NCI-H2029 (cell line): ENCODE results near the gene ZBTB18.
"Not testable (repeated sequence)": the region's sequence is repeated elsewhere in the genome, so short reads cannot be mapped to it uniquely, and the experiment has no call there.

Source experiments
- DNase-seq: peaks from one replicate; lab custom pipeline; 2025; lab: John Stamatoyannopoulos, UW

ZBTB18 gene

GRCh38 chr1:244050835-244051444 lies at the start of gene ZBTB18:
TSS of gene ZBTB18 (plus strand) at chr1:244051283. CDS start at chr1:244051432, 149 bp downstream.
- peak; percentile 18 for DNase-seq

DNA sequence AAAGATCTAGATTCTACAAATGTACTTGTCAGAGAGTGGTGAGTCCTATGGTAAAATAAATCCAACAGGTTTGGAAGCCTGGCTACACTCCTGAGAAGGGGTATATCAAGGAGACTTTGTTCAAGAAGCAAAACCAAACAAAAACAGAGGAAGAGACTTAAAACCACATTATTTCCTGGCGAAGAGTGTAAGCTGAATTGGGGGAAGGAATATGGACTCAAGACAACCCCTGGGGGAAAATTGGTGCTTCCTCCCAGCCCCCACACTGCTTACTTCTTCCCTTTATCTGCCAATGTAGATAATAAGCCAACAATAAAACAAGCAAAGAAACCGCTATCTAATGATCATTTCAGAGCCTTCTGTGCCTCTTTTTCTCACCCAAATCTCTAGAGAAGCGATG lies 48.4 kb upstream of the ZBTB18 start:
- no peak for DNase-seq

DNA sequence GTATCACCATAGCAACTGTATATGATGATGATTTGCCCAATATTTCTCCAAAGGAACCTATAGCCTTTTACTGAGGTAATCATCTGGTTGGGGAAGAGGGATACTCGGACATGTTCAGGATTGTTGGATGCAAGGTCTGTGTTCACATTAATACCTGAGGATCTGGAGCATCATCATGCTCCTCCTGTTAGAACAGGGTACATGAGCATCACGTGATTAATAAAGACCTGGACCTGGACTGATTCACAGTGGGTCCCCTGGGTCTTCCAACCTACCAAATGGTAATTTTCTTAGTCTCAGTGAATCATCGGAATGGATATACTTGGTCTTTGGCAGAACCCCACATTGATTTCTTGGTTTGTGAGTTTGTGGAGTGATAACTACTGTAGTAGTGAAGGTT lies 45.6 kb upstream of the ZBTB18 start:
- DNase-seq: no peak

DNA sequence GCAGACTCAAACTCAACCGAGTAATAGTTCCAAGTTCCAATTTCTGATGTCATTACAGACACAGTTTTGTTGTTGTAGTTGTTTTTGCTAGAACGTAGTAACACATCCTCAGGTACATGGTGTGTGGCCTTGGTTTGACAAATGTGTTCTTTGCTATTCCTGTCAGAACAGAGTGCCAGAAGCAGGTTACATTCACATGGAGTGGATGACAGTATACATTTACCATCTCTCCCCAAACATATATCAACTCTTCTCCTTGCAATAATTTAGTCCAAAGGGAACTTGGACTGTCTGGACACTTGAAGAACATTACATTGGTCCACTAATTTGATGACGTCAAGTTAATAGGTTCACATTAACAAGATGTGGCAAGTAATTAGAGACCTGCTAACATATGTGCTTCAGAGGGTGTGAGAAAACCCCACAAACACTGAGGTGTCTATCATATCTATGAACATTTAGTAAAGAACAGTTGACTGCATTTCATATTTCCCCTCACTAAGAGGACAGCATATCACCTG lies 44.6 kb upstream of the ZBTB18 start:
- no peak for DNase-seq

DNA sequence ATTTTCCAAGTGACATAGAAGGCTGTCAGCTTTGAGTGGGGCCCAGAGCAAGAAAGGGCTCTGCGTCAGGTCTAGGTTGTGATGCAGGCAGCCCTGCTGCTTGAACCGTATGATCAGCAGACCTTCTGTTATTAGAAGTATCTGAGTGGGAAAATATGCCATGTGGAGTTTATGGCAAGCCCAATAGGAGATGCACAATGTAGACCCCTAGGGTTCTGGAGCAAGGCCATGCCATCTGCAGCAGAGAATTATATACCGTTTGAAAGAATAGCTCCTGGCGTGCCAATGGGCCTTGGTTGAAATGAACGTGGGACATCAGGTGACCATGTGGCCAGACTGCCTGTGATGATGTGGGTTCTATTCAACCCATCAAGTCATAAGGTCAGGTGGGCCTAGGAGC lies 44.1 kb upstream of the ZBTB18 start:
- DNase-seq: no peak

DNA sequence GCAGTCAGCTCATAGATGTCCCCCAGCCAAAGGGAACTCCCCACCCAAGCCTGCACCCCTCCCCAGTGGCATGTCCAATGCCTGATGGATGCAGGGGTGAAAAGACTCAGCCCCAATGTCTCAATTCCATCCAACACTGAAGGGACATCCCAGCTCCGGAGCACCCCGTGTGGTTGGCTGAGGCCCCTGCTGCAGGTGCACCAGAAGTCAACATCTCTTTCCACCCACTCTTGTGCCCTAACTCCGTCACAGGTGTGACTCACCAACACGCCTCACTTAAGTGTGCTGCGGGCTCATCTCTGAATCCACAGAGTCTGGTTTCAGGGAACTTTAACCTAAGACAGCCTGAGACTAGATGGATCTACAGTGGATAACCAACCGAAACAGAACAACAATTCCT lies 40.9 kb upstream of the ZBTB18 start:
- no peak for DNase-seq

DNA sequence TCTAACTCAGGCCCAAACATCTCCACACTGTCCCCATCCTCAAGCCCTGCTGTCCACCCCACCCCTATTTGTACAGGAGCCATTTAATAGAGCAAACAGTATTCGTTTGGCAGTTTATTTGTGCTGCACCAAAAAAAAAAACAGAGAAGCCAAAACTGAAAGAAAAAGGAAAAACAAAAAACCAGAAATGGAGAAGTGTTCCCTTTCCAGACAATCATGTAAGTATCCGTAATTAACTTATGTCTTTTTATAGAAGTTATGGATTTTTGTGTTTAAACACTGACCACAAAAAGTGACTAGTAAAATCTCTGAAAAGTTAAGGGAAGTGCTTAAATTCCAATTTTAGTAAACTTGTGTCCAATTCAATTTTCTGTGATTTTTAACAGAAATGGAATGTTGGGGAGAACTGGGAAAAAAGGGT lies 40.4 kb upstream of the ZBTB18 start:
- no peak for DNase-seq

- DNase-seq: no peak
Measured at GRCh38 chr1:244011271-244011670, 39.8 kb upstream of the ZBTB18 start.

GRCh38 chr1:244011786-244012185 lies 39.3 kb upstream of the ZBTB18 start:
- no peak for DNase-seq

- DNase-seq: peak; percentile 11
Measured at GRCh38 chr1:244012202-244012601, 38.9 kb upstream of the ZBTB18 start.

DNA sequence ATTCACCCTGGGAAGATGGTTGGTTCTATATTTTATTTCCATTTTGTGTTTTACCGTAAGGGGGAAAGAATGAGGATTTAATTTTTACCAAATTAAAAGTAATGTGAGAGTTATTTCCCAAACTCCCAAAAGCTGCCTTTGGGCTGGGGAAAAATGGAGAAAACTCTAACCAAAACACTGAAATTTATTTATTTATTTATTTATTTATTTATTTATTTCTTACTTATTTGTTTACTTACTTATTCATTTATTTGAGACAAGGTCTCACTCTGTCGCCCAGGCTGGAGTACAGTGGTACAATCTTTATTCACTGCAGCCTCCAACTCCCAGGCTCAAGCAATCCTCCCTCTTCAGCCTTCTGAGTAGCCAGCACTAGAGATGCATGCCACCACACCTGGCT lies 38.0 kb upstream of the ZBTB18 start:
- no peak for DNase-seq

DNA sequence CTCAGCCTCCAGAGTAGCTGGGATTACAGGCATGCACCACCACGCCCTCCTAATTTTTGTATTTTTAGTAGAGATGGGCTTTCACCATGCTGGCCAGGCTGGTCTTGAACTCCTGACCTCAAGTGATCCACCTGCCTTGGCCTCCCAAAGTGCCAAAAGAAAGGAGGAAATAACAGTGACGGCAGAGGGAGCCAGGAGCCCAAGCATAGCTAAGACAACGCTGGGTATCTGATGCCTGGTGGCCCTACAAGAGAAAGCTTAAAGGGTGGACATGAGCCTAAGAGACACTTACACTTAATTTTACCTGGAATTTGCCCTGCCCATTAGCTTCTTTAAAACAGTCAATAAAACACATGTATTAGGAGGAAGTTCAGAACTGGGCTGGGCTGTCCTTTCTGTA lies 36.2 kb upstream of the ZBTB18 start:
- not testable (repeated sequence) for DNase-seq

DNA sequence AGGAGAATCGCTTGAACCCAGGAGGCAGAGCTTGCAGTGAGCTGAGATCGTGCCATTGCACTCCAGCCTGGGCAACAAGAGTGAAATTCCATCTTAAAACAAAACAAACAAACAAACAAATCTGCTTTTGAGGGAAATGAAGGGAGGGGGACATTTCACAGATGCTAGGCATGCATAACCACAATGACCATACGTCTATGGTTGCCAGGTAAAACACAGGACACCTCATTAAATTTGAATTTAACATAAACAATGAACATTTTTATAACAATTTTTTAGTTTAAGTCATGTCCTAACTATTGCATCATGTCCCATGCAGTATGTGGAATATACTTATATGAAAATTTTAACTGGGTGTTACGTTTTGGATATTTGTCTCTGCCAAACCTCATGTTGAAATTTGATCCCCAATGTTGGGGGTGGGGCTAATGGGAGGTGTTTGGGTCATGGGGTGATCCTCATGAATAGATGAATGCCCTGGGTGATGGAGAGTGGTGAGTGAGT lies 31.0 kb upstream of the ZBTB18 start:
- no peak for DNase-seq

GRCh38 chr1:244021427-244021826 lies 29.7 kb upstream of the ZBTB18 start:
- DNase-seq: no peak

DNA sequence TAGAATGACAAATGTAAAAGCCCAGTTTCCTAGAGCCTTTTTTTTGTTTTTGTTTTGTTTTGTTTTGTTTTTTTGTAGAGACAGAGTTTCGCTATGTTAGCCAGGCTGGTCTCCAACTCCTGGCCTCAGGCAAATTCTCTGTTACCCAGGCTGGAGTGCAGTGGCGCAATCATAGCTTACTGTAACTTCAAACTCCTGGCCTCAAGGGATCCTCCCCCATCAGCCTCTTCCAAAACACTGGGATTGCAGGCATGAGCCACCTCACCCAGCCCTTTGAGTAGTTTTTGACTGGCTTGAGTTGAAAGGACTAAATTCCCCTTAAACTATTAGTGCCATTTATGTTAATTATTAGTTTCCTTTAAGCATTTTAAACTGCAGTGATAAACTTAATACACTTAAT lies 28.8 kb upstream of the ZBTB18 start:
- no peak for DNase-seq

DNA sequence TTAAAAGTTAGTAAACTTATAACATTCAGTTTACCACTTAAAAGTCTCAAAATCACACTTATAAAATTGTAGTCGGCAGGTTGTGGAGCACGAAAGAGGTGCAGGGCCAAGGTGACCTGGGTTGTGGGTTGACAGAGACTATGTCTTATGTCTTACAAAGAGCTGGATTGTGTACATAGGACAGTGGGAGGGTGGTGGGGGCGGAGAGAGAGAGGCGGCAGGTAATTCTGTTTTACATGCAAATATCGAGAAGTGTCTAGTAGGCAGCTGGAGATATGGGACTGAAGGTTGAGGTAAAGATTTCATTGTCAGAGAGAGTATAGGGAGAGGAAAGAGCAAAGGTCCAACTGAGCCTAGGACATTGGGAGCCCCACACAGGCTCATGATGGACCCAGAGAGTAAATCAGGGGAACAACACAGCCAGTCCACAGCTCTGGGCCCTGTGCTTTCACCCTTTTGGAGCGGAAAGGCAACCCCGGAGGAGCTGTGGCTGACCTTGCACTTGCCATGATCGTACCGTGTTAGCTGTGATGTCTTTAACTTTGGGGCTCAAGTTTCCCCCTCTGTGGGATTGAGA lies 28.1 kb upstream of the ZBTB18 start:
- no peak for DNase-seq

DNA sequence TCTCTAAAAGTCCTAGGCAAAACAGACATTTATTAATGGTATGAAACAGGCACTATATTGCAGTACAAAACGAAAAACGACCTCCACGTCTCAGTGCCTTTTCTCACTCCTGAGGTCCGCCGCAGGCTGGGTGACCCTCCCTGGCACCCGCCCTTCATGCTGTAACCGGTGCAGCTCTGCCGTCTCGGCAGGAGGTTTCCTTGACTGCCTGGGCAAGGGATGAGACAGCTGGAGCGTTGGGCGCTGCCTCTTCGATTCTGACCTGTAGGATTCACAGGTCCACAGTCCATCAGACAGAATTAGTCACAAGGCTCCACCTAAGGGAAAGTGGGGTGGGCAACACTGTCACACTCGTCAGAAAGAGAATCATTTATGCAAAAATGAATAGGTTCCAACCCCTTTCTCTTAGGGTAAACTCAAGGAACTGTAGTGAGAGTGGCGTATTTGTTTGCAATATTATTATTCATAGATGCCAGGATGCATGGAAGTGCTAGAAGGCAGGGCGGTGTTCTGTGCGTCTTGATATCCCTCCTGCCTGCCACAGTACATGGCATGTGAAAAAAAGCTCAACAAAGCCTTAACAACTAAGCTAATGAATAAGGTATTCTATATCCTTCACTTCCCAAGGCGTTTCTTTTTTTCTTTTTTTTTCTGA lies 23.5 kb upstream of the ZBTB18 start:
- DNase-seq: no peak

- DNase-seq: no peak
Measured at GRCh38 chr1:244028701-244029100, 22.4 kb upstream of the ZBTB18 start.

- no peak for DNase-seq
Measured at GRCh38 chr1:244029124-244029523, 22.0 kb upstream of the ZBTB18 start.

DNA sequence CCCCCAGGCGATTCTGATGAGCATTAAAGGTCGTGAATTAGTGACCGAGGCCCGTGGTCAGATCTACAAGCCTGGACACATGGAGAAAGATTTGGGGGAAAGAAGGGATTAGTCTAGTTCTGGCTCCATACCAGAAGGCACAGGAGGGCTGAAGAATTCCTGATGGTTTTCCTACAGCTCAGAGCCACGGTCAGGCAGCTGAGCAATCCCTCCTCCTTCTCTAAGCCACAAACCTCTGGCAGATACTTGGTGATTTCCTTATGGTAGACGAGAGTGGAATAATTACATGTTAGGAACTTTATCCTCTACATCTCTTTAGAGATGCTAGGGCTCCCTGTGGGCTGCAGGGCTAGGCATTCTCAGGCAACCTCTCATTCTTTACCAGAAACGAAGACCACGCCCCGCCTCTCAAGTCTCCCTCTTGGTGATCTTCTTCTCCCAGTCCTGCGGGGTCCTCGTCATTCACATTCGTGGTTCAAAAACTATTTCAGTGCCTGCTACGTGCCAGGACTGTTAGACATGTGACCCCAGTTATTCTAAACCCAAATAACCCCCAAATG lies 20.5 kb upstream of the ZBTB18 start:
- no peak for DNase-seq

DNA sequence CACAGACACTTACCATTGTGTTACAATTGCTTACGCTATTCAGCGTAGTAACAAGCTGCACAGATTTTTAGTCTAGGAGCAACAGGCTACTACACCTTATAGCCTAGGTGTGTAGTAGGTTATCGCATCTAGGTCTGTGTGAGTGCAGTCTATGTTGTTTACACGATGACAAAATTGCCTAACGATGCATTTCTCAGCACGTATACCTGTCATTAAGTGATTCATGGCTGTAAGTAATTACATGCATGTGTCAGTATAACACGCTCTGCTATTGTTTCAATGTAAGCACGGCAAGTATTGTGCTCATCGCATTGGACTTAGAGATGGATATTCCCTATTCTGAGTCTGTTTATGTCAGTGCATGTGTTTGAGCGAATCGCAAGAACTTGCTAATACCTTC lies 15.7 kb upstream of the ZBTB18 start:
- DNase-seq: no peak

GRCh38 chr1:244037252-244037651 lies 13.8 kb upstream of the ZBTB18 start:
- DNase-seq: no peak
